ENCODE results near the gene USP12.
"Not testable (repeated sequence)": the region's sequence is repeated elsewhere in the genome, so short reads cannot be mapped to it uniquely, and the experiment has no call there.

Gene USP12

GRCh38 chr13:27148900-27149299, 22.7 kb downstream of the USP12 start:
- no peak for DNase-seq

GRCh38 chr13:27147530-27148170, 24.0 kb downstream of the USP12 start:
- DNase-seq = no peak

GRCh38 chr13:27141746-27142145, 29.9 kb downstream of the USP12 start:
- no peak for DNase-seq

GRCh38 chr13:27141159-27141558, 30.5 kb downstream of the USP12 start:
- not testable (repeated sequence) for DNase-seq

- no peak for DNase-seq
Measured at GRCh38 chr13:27140060-27140459, 31.6 kb downstream of the USP12 start.

GRCh38 chr13:27139565-27139964, 32.0 kb downstream of the USP12 start:
- no peak for DNase-seq

- DNase-seq = no peak
Measured at GRCh38 chr13:27138457-27139093, 33.0 kb downstream of the USP12 start.

GRCh38 chr13:27137759-27138158, 33.9 kb downstream of the USP12 start:
- no peak for DNase-seq

GRCh38 chr13:27135023-27135422, 36.6 kb downstream of the USP12 start:
- no peak for DNase-seq

GRCh38 chr13:27133889-27134288, 37.7 kb downstream of the USP12 start:
- no peak for DNase-seq

- no peak for DNase-seq
Measured at GRCh38 chr13:27132538-27132937, 39.1 kb downstream of the USP12 start.

- DNase-seq = no peak
Measured at GRCh38 chr13:27131906-27132305, 39.7 kb downstream of the USP12 start.

GRCh38 chr13:27130979-27131623, 40.5 kb downstream of the USP12 start:
- no peak for DNase-seq

- DNase-seq = no peak
Measured at GRCh38 chr13:27130223-27130978, 41.2 kb downstream of the USP12 start.

GRCh38 chr13:27128825-27129627, 42.6 kb downstream of the USP12 start:
- DNase-seq = no peak

- no peak for DNase-seq
Measured at GRCh38 chr13:27126859-27127258, 44.8 kb downstream of the USP12 start.

- DNase-seq = no peak
Measured at GRCh38 chr13:27125357-27126282, 46.0 kb downstream of the USP12 start.

GRCh38 chr13:27124571-27124970, 47.0 kb downstream of the USP12 start:
- no peak for DNase-seq

- not testable (repeated sequence) for DNase-seq
Measured at GRCh38 chr13:27123445-27123844, 48.2 kb downstream of the USP12 start.

GRCh38 chr13:27122036-27122435, 49.6 kb downstream of the USP12 start:
- no peak for DNase-seq

GRCh38 chr13:27120811-27121210, 50.8 kb downstream of the USP12 start:
- DNase-seq = no peak

- DNase-seq = no peak
Measured at GRCh38 chr13:27120011-27120410, 51.6 kb downstream of the USP12 start.

All from NCI-H1105 (cell line).